HepG2 (cell line): Measurements from ENCODE around the gene GPS1. TPM values are rescaled to one million over a fixed set of nuclear protein-coding genes. Genes with fewer than 3 reads are reported as not detected.
A peak's percentile ranks its signal among the peaks of the same experiment; 100 is the strongest.

Experiments used
- DR1 ChIP-seq: sonication (generic); formaldehyde crosslinking; IDR thresholded peaks from 2 replicates; pipeline ENCODE4 v1.8.0; 2021; ENCODE audit warnings: mild to moderate bottlenecking, missing genetic modification reagents, inconsistent platforms
- ESRRA ChIP-seq: sonication (generic); formaldehyde crosslinking; IDR thresholded peaks from 2 replicates; pipeline ENCODE4 v1.5.1; 2020; ENCODE audit warnings: mild to moderate bottlenecking, low read depth, missing genetic modification reagents
- FOSL1 ChIP-seq: sonication (generic); formaldehyde crosslinking; IDR thresholded peaks from 2 replicates; pipeline ENCODE4 v1.9.0; 2021; ENCODE audit warnings: missing genetic modification reagents, borderline replicate concordance
- HHEX ChIP-seq: IDR thresholded peaks from 2 replicates; pipeline ENCODE4 v1.6.1; 2016; ENCODE audit warnings: control low read depth
- HIVEP1 ChIP-seq: sonication (generic); formaldehyde crosslinking; IDR thresholded peaks from 2 replicates; pipeline ENCODE4 v1.4.0; 2020; ENCODE audit warnings: mild to moderate bottlenecking, missing genetic modification reagents
- HMGA1 ChIP-seq: sonication (generic); formaldehyde crosslinking; conservative IDR thresholded peaks from 2 replicates; pipeline ENCODE4 v1.4.0; 2020; ENCODE audit warnings: missing genetic modification reagents
- IRX3 ChIP-seq: sonication (generic); formaldehyde crosslinking; IDR thresholded peaks from 2 replicates; pipeline ENCODE4 v1.8.1; 2023; ENCODE audit warnings: mild to moderate bottlenecking, low read depth, missing genetic modification reagents, borderline replicate concordance
- ZBTB3 ChIP-seq: sonication (generic); formaldehyde crosslinking; IDR thresholded peaks from 2 replicates; pipeline ENCODE4 v1.4.0; 2020; ENCODE audit warnings: low read depth, mild to moderate bottlenecking, moderate library complexity, missing genetic modification reagents, borderline replicate concordance
- ZEB1 ChIP-seq: IDR thresholded peaks from 2 replicates; pipeline ENCODE4 v1.6.1; 2012; ENCODE audit warnings: mild to moderate bottlenecking, low read depth, inconsistent platforms; ENCODE audit not compliant: insufficient replicate concordance
- ZMYM3 ChIP-seq: sonication (generic); formaldehyde crosslinking; IDR thresholded peaks from 2 replicates; pipeline ENCODE4 v1.5.1; 2020; ENCODE audit warnings: mild to moderate bottlenecking, missing genetic modification reagents
- ZNF572 ChIP-seq: sonication (generic); formaldehyde crosslinking; IDR thresholded peaks from 2 replicates; pipeline ENCODE4 v1.5.1; 2020; ENCODE audit warnings: mild to moderate bottlenecking, missing genetic modification reagents
- polyA plus RNA-seq, 8 experiments: library from polyadenylated mRNA; depleted of rRNA in 3 of 8; stranded (reverse) in 7 of 8; unstranded in 1 of 8; fragments of >200 nt; fragmentation: Illumina TruSeq in 4 of 8; extraction: Trizol in 4 of 8; gene quantifications; 2 replicates each; pipeline versions ENCODE4 v1.2.1 to v1.2.3, GENCODE V29; 2011 to 2016; ENCODE audit warnings: low read depth in 4 of 8, missing spikeins in 1 of 8, mixed read lengths in 1 of 8; ENCODE audit not compliant: insufficient read depth in 1 of 8
- total RNA-seq, 5 experiments: library from RNA; depleted of rRNA; stranded (reverse); fragments of >200 nt; fragmentation: Illumina TruSeq; extraction: Trizol; gene quantifications; 2 replicates each; pipeline ENCODE4 v1.2.3, GENCODE V29; 2016; ENCODE audit warnings: low read depth in 1 of 5
- TF ChIP-seq, protein P1 (sequence below): sonication (generic); formaldehyde crosslinking; IDR thresholded peaks from 2 replicates; pipeline ENCODE4 v1.5.1; 2020; ENCODE audit warnings: mild to moderate bottlenecking, missing genetic modification reagents, moderate library complexity
- TF ChIP-seq, protein P2 (sequence below): sonication (generic); formaldehyde crosslinking; IDR thresholded peaks from 2 replicates; pipeline ENCODE4 v1.5.1; 2020; ENCODE audit warnings: missing genetic modification reagents, mild to moderate bottlenecking, borderline replicate concordance
- TF ChIP-seq, protein P3 (sequence below): IDR thresholded peaks from 2 replicates; pipeline ENCODE4 v1.4.0; 2020; ENCODE audit warnings: mild to moderate bottlenecking, missing genetic modification reagents
- TF ChIP-seq, protein P4 (sequence below): sonication (generic); formaldehyde crosslinking; IDR thresholded peaks from 2 replicates; pipeline ENCODE4 v1.4.0; 2020; ENCODE audit warnings: missing genetic modification reagents
- TF ChIP-seq, protein P5 (sequence below): sonication (generic); formaldehyde crosslinking; IDR thresholded peaks from 2 replicates; pipeline ENCODE4 v1.5.0; 2020; ENCODE audit warnings: mild to moderate bottlenecking, missing genetic modification reagents

The GPS1 gene
- total and polyA plus RNA-seq, 2 of the 13 experiments (the other 11 are each of a cell fraction or from before 2014, with no cell fraction given) = 124 to 128 TPM

DNA sequence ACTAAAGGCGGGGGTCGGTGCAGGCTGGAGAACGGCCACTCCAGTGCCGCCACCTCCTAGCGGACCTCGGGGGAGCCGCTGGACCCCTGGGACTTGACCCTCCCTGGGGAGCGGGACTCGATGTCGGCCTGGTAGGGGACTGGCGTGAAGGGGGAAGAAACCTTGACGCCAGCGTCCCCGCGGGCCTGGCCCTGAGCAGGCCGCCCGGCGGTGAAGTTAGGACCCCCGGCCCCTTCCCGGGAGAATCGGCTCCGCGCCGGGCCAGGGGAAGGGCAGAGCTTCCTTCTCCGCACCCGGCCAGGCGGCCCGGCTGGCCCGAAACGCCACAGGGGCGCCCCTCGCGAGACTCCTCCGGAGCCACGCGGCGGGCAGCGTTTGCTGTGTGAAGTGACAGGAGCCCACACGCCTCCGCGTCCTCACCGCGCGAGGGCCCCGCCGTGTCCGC is 13.5 kb downstream of the GPS1 start (continued):
- TF ChIP-seq, protein P1, sequence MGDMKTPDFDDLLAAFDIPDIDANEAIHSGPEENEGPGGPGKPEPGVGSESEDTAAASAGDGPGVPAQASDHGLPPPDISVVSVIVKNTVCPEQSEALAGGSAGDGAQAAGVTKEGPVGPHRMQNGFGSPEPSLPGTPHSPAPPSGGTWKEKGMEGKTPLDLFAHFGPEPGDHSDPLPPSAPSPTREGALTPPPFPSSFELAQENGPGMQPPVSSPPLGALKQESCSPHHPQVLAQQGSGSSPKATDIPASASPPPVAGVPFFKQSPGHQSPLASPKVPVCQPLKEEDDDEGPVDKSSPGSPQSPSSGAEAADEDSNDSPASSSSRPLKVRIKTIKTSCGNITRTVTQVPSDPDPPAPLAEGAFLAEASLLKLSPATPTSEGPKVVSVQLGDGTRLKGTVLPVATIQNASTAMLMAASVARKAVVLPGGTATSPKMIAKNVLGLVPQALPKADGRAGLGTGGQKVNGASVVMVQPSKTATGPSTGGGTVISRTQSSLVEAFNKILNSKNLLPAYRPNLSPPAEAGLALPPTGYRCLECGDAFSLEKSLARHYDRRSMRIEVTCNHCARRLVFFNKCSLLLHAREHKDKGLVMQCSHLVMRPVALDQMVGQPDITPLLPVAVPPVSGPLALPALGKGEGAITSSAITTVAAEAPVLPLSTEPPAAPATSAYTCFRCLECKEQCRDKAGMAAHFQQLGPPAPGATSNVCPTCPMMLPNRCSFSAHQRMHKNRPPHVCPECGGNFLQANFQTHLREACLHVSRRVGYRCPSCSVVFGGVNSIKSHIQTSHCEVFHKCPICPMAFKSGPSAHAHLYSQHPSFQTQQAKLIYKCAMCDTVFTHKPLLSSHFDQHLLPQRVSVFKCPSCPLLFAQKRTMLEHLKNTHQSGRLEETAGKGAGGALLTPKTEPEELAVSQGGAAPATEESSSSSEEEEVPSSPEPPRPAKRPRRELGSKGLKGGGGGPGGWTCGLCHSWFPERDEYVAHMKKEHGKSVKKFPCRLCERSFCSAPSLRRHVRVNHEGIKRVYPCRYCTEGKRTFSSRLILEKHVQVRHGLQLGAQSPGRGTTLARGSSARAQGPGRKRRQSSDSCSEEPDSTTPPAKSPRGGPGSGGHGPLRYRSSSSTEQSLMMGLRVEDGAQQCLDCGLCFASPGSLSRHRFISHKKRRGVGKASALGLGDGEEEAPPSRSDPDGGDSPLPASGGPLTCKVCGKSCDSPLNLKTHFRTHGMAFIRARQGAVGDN (CRISPR knock-in tag) = peak; percentile 54; the same call in 1 of the 2 replicates
- TF ChIP-seq ESRRA (CRISPR knock-in tag) (no peak), ZBTB3 (CRISPR knock-in tag) (no peak), FOSL1 (CRISPR knock-in tag) (no peak), HIVEP1 (CRISPR knock-in tag) (0 out of 2 replicates have a peak, but pooled peaks have one; percentile 7), ZNF572 (no peak), IRX3 (CRISPR knock-in tag) (no peak), DR1 (CRISPR knock-in tag) (0 out of 2 replicates have a peak, but pooled peaks have one; percentile 12), HHEX (CRISPR knock-in tag) (no peak), ZEB1 (no peak), HMGA1 (CRISPR knock-in tag) (no peak), ZMYM3 (CRISPR knock-in tag) (no peak)
- TF ChIP-seq, protein P2, sequence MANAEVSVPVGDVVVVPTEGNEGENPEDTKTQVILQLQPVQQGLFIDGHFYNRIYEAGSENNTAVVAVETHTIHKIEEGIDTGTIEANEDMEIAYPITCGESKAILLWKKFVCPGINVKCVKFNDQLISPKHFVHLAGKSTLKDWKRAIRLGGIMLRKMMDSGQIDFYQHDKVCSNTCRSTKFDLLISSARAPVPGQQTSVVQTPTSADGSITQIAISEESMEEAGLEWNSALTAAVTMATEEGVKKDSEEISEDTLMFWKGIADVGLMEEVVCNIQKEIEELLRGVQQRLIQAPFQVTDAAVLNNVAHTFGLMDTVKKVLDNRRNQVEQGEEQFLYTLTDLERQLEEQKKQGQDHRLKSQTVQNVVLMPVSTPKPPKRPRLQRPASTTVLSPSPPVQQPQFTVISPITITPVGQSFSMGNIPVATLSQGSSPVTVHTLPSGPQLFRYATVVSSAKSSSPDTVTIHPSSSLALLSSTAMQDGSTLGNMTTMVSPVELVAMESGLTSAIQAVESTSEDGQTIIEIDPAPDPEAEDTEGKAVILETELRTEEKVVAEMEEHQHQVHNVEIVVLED (CRISPR knock-in tag) = no peak
- TF ChIP-seq, protein P3, sequence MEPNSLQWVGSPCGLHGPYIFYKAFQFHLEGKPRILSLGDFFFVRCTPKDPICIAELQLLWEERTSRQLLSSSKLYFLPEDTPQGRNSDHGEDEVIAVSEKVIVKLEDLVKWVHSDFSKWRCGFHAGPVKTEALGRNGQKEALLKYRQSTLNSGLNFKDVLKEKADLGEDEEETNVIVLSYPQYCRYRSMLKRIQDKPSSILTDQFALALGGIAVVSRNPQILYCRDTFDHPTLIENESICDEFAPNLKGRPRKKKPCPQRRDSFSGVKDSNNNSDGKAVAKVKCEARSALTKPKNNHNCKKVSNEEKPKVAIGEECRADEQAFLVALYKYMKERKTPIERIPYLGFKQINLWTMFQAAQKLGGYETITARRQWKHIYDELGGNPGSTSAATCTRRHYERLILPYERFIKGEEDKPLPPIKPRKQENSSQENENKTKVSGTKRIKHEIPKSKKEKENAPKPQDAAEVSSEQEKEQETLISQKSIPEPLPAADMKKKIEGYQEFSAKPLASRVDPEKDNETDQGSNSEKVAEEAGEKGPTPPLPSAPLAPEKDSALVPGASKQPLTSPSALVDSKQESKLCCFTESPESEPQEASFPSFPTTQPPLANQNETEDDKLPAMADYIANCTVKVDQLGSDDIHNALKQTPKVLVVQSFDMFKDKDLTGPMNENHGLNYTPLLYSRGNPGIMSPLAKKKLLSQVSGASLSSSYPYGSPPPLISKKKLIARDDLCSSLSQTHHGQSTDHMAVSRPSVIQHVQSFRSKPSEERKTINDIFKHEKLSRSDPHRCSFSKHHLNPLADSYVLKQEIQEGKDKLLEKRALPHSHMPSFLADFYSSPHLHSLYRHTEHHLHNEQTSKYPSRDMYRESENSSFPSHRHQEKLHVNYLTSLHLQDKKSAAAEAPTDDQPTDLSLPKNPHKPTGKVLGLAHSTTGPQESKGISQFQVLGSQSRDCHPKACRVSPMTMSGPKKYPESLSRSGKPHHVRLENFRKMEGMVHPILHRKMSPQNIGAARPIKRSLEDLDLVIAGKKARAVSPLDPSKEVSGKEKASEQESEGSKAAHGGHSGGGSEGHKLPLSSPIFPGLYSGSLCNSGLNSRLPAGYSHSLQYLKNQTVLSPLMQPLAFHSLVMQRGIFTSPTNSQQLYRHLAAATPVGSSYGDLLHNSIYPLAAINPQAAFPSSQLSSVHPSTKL (CRISPR knock-in tag) = no peak
- TF ChIP-seq, protein P4, sequence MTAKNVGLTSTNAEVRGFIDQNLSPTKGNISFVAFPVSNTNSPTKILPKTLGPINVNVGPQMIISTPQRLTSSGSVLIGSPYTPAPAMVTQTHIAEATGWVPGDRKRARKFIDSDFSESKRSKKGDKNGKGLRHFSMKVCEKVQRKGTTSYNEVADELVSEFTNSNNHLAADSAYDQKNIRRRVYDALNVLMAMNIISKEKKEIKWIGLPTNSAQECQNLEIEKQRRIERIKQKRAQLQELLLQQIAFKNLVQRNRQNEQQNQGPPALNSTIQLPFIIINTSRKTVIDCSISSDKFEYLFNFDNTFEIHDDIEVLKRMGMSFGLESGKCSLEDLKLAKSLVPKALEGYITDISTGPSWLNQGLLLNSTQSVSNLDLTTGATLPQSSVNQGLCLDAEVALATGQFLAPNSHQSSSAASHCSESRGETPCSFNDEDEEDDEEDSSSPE (CRISPR knock-in tag) = 0 out of 2 replicates have a peak, but pooled peaks have one; percentile 6
- TF ChIP-seq, protein P5, sequence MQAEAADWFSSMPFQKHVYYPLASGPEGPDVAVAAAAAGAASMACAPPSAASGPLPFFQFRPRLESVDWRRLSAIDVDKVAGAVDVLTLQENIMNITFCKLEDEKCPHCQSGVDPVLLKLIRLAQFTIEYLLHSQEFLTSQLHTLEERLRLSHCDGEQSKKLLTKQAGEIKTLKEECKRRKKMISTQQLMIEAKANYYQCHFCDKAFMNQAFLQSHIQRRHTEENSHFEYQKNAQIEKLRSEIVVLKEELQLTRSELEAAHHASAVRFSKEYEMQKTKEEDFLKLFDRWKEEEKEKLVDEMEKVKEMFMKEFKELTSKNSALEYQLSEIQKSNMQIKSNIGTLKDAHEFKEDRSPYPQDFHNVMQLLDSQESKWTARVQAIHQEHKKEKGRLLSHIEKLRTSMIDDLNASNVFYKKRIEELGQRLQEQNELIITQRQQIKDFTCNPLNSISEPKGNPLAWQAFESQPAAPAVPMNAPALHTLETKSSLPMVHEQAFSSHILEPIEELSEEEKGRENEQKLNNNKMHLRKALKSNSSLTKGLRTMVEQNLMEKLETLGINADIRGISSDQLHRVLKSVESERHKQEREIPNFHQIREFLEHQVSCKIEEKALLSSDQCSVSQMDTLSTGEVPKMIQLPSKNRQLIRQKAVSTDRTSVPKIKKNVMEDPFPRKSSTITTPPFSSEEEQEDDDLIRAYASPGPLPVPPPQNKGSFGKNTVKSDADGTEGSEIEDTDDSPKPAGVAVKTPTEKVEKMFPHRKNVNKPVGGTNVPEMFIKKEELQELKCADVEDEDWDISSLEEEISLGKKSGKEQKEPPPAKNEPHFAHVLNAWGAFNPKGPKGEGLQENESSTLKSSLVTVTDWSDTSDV (CRISPR knock-in tag) = 0 out of 2 replicates have a peak, but pooled peaks have one; percentile 14
